Endodermal cell (in vitro differentiated cells): ENCODE results near the gene EGLN3. TPM values are rescaled to one million over a fixed set of nuclear protein-coding genes. Genes with fewer than 3 reads are reported as not detected.
"Not testable (repeated sequence)": the region's sequence is repeated elsewhere in the genome, so short reads cannot be mapped to it uniquely, and the experiment has no call there.

Experiments used
- DNase-seq: peaks from one replicate; pipeline ENCODE4 v3.0.0-alpha.2; 2017
- H3K27ac ChIP-seq: 2 replicates; pipeline ENCODE4 v1.5.1; 2013; ENCODE audit warnings: mild to moderate bottlenecking, low read depth, low read length, moderate library complexity
- H3K27me3 ChIP-seq: 2 replicates; pipeline ENCODE4 v1.6.1; 2013; ENCODE audit warnings: mild to moderate bottlenecking, low read length, moderate library complexity; ENCODE audit not compliant: insufficient read depth, control insufficient read depth, poor library complexity, severe bottlenecking
- H3K36me3 ChIP-seq: 2 replicates; pipeline ENCODE4 v1.7.0; 2013; ENCODE audit warnings: mild to moderate bottlenecking, low read length, moderate library complexity; ENCODE audit not compliant: control insufficient read depth, insufficient read depth
- H3K4me1 ChIP-seq: one replicate; pipeline ENCODE4 v1.7.0; 2013; ENCODE audit warnings: low read length; ENCODE audit not compliant: control insufficient read depth, insufficient read depth
- H3K4me3 ChIP-seq: 2 replicates; pipeline ENCODE4 v1.5.1; 2013; ENCODE audit warnings: mild to moderate bottlenecking, low read length, moderate library complexity
- H3K9ac ChIP-seq: 2 replicates; pipeline ENCODE4 v1.6.1; 2013; ENCODE audit warnings: mild to moderate bottlenecking, low read length, moderate library complexity; ENCODE audit not compliant: poor library complexity, severe bottlenecking; ENCODE audit errors: extremely low read depth
- H3K9me3 ChIP-seq: 2 replicates; pipeline ENCODE4 v1.6.1; 2013; ENCODE audit warnings: mild to moderate bottlenecking, low read length, moderate library complexity; ENCODE audit not compliant: control insufficient read depth
- H3K27ac Mint-ChIP-seq: 2 replicates; pipeline ENCODE4 v1.8.0; 2020; ENCODE audit warnings: mixed read lengths
- H3K27me3 Mint-ChIP-seq: 2 replicates; pipeline ENCODE4 v1.8.0; 2021; ENCODE audit warnings: mild to moderate bottlenecking, mixed read lengths; ENCODE audit not compliant: insufficient read depth
- H3K36me3 Mint-ChIP-seq: 2 replicates; pipeline ENCODE4 v1.8.0; 2020; ENCODE audit warnings: low read depth, mixed read lengths
- H3K4me1 Mint-ChIP-seq: 2 replicates; pipeline ENCODE4 v1.8.0; 2020; ENCODE audit warnings: mixed read lengths
- H3K4me3 Mint-ChIP-seq: 2 replicates; pipeline ENCODE4 v1.8.0; 2020; ENCODE audit warnings: mild to moderate bottlenecking, moderate library complexity, mixed read lengths
- H3K9me3 Mint-ChIP-seq: 2 replicates; pipeline ENCODE4 v1.8.0; 2020; ENCODE audit warnings: mild to moderate bottlenecking, mixed read lengths
- WGBS, 2 experiments: methylation state at CpG; one replicate each; pipeline versions ENCODE4 v1.1.5 to v1.1.7; 2013; ENCODE audit warnings: missing lambda C conversion rate in 2 of 2, mixed read lengths in 1 of 2; ENCODE audit not compliant: insufficient coverage in 1 of 2, insufficient read length in 1 of 2; 5-methylcytosine and 5-hydroxymethylcytosine counted together
- total RNA-seq, 2 donors: library from RNA; stranded (reverse); fragmentation: NEBNext Ultra II Directional in 1 of 2; extraction: Animal tissue kit (Norgen Biotek cat#: 25700) in 1 of 2; gene quantifications; 2 replicates in 1 of 2; 3 replicates in 1 of 2; pipeline ENCODE4 v1.2.1, GENCODE V29; 2021
- TF ChIP-seq, protein P1 (sequence below): fragments of 200-600 bp; sonication (generic); conservative IDR thresholded peaks from 2 replicates; pipeline ENCODE4 v1.5.0; 2021; ENCODE audit warnings: antibody characterized with exemption, mild to moderate bottlenecking

EGLN3 gene
- total RNA-seq, 2 donors from 2014 or later, result 13.4 to 18.1 TPM

- TF ChIP-seq, protein P1, sequence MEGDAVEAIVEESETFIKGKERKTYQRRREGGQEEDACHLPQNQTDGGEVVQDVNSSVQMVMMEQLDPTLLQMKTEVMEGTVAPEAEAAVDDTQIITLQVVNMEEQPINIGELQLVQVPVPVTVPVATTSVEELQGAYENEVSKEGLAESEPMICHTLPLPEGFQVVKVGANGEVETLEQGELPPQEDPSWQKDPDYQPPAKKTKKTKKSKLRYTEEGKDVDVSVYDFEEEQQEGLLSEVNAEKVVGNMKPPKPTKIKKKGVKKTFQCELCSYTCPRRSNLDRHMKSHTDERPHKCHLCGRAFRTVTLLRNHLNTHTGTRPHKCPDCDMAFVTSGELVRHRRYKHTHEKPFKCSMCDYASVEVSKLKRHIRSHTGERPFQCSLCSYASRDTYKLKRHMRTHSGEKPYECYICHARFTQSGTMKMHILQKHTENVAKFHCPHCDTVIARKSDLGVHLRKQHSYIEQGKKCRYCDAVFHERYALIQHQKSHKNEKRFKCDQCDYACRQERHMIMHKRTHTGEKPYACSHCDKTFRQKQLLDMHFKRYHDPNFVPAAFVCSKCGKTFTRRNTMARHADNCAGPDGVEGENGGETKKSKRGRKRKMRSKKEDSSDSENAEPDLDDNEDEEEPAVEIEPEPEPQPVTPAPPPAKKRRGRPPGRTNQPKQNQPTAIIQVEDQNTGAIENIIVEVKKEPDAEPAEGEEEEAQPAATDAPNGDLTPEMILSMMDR, result peak; percentile 33
These were observed 13.9 kb upstream of the EGLN3 start for GRCh38 chr14:33964599-33965317.

GRCh38 chr14:33963892-33964291, 13.0 kb upstream of the EGLN3 start:
- Mint-ChIP-seq H3K4me1 (peaks cover 44% of the 10 kb centered on the region), H3K27me3 (no peaks in the 10 kb centered on the region), H3K36me3 (peaks cover 2% of the 10 kb centered on the region), H3K9me3 (peaks cover 8% of the 10 kb centered on the region), H3K4me3 (no peak overlapping the region), H3K27ac (no peak overlapping the region)
- Histone ChIP-seq H3K9me3 (peaks cover 8% of the 10 kb centered on the region), H3K4me1 (peaks cover 12% of the 10 kb centered on the region), H3K4me3 (no peak overlapping the region), H3K36me3 (no peaks in the 10 kb centered on the region), H3K9ac (no peak overlapping the region), H3K27me3 (no peaks in the 10 kb centered on the region), H3K27ac (no peak overlapping the region)
- 96 to 100% methylated on average over 5 of the region's 5 CpGs for WGBS, 2 experiments
- DNase-seq, result no peak
- TF ChIP-seq, protein P1, result no peak

More at GRCh38 chr14:33964599-33965317, 13.9 kb upstream of the EGLN3 start:
- peak; percentile 57 for DNase-seq
- H3K36me3 Mint-ChIP-seq, result peaks cover 2% of the 10 kb centered on the region
- H3K4me3 Mint-ChIP-seq, result no peak overlapping the region
- H3K4me1 ChIP-seq, result peaks cover 12% of the 10 kb centered on the region
- peak overlapping the region; percentile 21 for H3K27ac Mint-ChIP-seq
- peaks cover 8% of the 10 kb centered on the region for H3K9me3 ChIP-seq
- peaks cover 42% of the 10 kb centered on the region for H3K4me1 Mint-ChIP-seq
- no peaks in the 10 kb centered on the region for H3K27me3 ChIP-seq
- WGBS, 2 experiments, result 79 to 84% methylated on average over 3 to 6 of the region's 6 CpGs
- no peak overlapping the region for H3K4me3 ChIP-seq
- H3K27ac ChIP-seq, result no peak overlapping the region
- no peak overlapping the region for H3K9ac ChIP-seq
- no peaks in the 10 kb centered on the region for H3K36me3 ChIP-seq
- H3K9me3 Mint-ChIP-seq, result peaks cover 10% of the 10 kb centered on the region
- peaks cover 3% of the 10 kb centered on the region for H3K27me3 Mint-ChIP-seq

DNA sequence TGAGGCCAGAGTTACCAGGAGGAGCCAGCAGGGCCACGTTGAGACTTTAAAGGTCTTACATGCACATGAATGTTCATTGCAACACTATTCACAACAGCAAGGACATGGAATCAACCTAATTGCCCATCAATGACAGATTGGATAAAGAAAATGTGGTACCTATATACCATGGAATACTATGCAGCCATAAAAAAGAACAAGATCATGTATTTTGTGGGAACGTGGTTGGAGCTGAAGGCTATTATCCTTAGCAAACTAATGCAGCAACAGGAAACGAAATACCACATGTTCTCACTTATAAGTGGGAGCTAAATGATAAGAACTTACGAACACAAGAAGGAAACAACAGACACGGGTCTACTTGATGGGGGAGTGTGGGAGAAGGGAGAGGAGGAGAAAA, 11.6 kb upstream of the EGLN3 start:
- not testable (repeated sequence) for H3K9ac ChIP-seq, H3K36me3 Mint-ChIP-seq, H3K27me3 Mint-ChIP-seq, H3K27ac ChIP-seq, DNase-seq, H3K9me3 ChIP-seq, H3K4me3 ChIP-seq, H3K27ac Mint-ChIP-seq, H3K27me3 ChIP-seq, H3K9me3 Mint-ChIP-seq, H3K4me3 Mint-ChIP-seq, H3K36me3 ChIP-seq
- H3K4me1 ChIP-seq, result peaks cover 12% of the 10 kb centered on the region
- 80 to 100% methylated on average over 2 to 5 of the region's 5 CpGs for WGBS, 2 experiments
- peaks cover 44% of the 10 kb centered on the region for H3K4me1 Mint-ChIP-seq
